Measurements from ENCODE around the gene ECHS1.

The ECHS1 gene

DNA sequence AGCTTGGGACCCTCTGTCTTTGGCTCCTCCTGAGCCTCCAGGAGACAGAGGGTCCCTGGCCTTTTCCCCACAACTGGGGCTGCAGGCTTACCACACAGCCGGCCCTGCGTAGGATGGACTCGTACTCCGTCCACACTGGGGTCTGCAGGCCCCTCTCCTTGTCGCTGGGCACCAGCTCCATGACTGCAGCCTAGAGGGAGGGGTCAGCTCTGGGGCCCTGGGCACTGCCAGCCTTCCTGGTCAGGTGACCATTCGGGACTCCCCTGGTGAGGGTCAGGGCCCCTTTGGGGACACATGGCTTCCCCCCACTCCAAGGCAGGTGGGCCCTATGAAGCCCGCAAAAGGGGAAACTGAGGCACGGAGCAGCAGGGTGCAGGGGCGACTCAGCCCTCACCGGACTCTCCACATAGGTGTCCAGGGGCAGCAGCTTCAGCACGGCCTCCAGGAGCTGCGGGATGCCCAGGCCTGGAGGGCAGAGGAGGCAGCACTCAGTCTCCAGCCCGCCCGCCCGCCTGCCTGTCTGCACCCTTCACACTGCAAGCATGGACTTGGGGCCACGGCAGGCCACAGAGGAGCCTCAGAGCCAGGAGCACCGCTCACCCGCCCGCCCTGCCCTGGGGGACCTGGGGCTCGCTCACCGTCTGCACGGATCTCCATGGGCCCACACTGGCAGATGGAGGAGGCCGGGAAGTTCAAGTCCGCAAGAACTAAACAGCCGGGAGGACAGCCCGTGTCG lies 16.4 kb downstream of the ECHS1 start:
- DNase-seq = no peak

DNA sequence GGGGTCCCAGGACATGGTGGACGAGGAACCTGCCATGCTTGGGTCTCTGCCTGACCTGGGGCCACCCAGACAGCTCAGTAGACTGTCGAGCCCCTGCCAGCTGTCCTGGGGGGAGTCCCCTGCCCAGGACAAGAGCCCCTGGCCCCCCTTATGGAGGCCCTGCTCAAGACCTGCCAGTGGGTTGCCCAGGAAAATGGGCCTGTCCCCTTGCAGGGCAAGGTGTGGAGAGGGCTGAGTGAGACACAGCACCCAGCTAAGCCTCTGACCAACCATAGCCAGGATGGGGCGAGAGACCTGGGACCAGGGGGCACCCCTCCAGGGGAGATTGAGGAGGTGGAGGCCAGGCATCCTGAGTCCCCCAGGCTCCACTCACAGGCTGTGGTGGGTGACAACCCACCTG lies 17.2 kb downstream of the ECHS1 start:
- DNase-seq = no peak

DNA sequence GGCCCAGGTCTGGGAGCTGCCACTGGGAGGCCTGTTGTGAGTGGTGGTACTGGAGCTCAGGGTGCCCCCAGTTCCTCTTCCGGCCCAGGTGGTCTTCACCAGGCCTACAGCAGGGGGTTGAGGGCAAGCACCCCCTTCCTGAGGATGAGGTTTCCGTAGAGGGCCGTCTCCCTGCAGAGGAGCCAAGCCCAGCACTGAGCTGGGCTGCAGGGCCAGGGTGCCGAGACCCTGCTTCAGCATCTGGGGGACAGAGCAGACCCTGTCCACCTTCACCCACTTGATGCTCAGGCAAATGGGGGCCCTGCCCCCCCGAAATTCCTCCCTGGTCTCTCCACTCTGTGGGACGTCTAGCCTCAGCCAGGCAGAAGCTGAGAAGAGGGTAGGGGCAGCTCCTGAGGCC lies 17.9 kb downstream of the ECHS1 start:
- no peak for DNase-seq

DNA sequence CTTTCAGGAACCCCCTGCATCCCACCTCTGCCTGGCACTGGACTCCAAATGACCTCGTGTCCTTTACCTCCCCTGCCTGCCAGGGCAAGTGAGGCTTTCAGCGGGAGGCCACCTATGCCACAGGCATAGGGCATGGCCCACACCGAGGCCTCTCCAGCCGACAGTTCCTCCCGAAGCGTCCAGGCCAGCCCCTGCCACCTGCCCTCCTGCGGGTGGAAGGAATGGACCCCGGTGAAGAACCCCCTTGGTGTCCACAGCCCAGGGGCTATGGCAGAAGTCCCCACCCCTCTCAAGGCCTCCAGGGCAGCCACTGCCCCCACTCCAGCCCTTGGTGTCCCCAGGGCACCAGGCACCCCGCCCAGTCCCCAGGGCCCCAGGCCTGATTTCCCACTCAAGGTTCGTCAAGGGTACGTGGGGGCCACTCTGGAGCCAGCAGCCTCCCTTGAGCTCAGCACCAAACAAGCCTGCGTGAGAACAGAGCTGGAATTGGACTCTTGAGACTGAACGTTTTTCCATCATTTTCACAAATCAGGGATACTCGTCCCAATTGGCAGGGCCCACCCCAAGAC lies 18.4 kb downstream of the ECHS1 start:
- DNase-seq = no peak

DNA sequence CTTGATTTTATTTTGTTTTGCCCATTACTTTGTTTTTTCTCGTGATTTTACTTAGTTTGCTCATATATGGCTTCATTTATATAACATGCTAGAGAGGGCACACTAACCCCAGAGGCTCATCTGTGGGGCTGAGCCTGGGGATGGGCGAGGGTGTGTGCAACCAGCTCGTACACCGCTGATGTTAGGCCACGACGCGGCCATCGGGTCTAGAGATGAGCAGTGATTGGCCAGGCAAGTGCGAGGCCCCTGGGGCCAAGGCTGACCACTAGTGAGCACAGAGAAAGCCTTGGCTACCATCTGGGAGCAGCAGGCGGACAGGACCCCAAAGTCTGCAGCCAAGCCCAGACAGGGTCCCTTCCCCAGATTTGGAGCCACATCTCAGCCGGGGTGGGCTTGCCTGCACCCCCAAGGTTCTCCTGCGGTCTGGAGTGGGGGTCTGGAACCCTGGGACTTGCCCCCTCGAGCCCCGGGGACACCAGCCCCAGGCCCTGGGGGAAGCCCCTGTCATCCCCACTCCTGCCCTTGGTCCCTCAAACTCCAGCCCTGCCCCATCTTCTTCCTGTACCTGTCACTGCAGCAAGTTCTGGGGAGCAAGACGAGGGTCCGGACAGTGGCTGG lies 19.1 kb downstream of the ECHS1 start:
- DNase-seq = no peak

DNA sequence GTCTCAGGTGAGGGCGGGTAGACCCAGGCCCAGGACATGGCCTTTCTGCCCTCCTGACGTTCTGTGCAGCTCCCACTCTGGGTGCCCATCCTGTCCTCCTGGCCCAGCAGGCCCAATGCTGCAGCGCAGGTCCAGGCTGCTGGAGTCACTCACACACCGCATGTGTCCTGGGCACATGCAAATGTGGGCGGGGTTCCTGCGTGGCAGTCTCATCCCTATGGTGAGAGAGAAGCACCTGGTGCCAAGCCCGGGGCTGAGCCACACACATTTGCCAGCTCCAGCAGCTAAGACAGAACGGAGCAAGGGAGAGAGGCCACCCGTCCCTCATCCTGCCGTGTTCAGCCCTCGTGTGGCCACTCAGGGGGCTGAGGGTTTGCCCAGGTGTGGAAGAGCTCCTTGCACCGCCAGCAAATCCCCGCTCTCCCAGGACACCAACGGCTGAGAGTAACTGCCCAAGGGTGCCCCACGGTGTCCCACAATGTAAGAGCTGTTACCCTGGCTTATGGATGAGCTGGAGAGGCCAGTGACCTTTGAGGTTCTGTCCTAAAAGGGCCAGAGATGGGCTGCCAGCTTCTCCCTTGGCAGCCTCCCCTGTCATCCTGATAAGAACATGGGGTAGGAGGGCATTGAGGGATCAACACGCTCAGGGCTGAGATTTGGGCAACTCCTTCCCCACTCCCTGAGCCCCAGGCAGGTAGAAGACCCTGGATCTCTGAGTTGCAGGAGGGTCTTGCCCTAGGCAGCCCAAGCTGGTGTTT lies 19.8 kb downstream of the ECHS1 start:
- DNase-seq = no peak

DNA sequence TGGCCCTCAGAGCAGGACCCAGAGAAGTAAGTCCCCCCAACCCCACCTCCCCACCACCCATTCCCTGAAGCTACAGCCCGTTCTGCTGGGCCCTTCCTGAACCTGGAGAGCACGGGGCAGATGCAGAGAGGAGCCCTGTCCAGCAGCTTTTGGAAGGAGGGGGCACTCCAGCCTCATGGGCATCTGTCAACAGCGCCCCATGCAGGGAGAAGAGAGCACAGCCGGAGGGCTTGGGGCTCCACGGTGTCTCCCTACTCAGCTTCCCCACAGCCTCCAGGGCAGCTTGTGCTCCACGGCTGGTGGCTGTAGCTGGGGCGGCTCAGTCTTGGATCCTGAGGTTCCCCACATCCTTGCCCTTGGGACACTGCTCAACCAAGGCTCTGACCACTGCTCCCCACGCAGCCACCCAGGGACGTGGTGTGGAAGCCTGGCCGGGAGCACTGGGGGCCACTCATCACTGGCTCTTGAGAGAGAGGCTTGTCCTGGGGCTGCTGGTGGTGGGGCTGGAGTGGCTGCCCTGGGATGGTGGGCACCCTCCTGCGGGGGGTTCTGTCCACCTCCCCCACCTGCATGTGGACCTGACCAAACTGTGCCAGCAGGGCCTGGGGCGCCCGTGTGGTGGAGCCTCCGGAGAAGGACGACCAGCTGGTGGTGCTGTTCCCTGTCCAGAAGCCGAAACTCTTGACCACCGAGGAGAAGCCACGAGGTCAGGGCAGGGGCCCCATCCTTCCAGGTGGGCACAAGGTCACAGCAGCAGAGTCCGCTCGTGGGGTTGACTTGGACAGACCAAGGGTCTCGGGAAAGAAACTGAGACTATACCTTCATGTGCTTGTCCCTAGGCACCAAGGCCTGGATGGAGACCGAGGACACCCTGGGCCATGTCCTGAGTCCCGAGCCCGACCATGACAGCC lies 21.5 kb downstream of the ECHS1 start:
- no peak for DNase-seq

DNA sequence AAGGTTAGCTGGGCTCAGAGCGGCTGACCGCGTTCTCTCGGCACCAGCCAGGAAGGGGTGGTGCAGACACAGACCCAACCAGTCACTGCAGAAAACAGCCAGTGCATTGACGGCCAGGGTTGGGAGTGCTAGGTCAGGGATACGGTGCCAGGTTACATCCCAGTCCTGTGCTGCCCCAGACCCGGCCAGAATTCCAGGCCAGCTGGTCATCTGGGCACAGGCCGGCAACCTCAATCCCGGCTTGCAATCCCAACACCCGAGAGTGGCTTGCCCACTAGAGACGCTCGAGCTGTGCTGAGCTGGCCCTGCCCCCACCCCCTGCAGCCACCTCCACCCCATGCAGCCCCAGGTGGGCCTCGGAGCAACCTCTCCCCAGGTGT lies 22.2 kb downstream of the ECHS1 start:
- DNase-seq = no peak

DNA sequence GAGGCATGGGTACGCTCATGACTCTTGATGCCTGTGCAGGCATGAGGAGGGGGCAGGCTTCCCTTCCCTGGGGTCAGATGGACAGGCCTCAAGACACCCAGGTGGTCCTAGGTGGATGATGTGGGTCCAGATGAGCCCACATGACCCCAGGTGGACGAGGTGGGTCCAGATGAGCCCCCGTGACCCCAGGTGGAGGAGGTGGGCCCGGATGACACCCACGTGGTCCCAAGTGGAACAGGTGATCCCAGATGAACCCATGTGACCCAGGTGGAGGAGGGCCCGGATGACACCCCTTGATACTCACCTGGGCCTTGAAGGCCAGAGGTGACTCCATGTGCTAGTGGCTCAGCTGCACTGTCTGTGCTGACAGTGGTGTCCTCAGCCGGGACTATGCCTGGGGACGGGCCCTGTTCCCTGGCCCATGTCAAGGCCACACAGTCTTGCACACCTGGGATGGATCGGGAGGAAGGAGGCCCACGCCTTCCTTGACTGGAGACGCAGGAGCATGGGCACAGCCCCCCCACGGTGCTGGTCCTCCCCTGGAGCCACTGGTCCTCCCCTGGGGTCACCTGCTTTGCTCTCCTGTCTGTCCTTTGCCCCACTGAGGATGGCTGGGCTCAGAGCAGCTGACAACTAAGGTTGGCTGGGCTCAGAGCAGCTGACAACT lies 22.7 kb downstream of the ECHS1 start:
- no peak for DNase-seq

DNA sequence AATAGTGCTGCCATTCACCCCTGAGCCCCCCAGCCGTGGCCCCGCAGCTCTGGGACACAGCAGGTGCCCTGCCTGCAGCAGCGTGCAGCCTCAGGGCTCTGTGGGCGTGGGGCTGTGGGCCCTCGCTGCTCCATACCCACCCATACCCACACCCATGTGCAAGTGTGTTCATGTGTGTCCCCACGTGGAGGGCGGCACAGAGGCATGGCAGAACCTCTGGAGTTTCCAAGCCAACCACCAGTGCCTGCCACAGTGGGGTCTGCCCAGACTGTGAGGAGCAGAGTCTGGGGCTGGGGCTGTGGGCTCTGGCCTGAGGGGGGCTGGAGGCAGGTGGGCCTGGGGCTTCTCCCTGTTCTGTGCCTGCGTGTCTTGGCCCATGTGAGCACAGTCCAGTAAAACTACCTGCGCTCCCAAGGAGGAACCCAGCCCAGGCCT lies 23.6 kb downstream of the ECHS1 start:
- DNase-seq = no peak

DNA sequence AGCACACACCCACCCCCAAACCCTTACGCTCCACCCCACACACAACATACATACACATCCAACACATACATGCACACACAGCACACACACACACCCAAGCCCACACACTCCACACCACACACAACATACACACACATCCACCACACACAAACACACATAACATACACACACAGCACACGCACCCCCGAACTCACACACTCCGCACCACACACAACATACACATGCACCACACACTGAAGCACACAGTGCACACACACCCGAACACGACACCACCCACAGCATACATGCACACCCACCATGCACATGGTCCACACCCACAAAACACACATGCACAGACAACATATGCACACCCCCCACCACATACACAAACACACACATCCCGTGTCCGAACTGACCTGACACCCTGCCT lies 24.0 kb downstream of the ECHS1 start:
- DNase-seq = no peak

DNA sequence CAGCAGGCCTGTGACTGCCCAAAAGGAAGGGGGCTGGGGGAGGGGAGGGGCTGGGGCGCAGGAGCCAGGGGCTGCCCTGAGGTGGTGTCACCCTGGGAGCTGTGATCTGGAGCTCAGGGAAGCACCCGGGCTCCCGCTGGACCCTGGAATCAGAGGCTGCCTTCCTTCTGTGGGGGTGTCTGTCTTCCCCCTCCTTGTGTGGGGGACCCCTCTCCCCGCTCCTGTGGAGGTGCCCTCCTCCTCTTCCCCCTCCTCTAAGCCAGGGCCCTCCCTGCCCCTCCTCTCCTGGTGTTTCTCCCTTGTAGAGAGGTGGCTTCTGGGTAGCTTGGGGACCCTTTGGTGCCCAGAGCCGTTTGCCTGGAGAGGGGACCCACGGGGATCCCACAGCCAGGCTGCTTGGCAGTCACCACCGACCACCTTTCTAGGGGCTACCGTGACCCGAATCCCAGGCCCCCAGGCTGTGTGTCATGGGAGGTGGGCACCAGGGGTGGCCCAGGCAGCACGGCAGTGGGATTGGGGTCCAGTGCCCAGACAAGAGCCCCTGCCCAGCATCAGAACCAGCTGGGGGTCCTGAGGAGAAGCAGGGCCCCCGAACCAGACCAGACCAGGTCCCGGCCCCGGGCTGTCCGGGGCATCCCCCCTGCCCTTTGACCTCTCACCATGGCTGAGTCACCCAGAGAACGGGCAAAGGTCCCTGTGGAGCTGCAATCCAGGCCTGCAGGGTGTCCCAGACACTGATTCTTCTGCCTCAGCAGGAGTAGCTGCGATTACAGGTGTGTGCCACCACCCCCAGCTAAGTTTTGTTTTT lies 25.2 kb downstream of the ECHS1 start:
- no peak for DNase-seq

DNA sequence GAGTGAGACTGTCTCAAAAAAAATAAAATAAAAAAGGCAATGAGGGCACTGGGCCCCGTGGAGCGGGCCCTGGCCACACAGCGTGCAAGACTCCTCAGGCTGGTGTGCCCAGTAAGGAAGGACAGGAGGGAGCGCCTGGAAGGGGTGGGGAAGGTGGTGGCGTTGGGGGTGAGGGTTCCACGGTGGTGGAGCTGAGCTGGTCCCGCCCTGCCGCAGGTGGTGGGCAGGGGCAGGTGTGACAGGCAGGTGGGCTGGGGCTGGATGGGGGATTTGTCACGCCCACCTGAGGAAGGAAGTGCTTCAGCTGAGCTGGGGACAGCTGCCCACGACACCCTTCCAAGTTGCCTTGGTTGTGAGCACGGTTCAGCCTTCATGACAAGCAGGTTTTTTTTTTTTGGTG lies 26.7 kb downstream of the ECHS1 start:
- DNase-seq = no peak

DNA sequence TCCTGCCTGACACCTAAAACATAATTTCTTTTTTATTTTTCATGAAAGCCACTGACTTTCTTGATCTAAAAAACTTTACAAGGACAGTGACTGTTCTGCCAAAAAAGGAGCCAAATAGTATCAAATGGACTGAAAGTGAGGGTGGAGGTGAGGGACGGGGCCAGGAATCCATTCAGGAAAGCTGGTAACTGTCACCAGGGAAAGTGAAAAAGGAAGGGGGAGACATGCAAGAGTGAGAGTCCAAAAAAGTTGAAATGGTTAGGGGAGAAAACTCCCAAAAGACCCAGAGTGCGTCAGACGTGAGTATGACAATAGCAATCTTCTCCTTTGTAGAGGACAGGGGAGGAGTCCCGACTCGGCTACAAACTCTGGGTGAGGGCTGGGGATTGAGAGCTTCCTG lies 28.9 kb downstream of the ECHS1 start:
- no peak for DNase-seq

DNA sequence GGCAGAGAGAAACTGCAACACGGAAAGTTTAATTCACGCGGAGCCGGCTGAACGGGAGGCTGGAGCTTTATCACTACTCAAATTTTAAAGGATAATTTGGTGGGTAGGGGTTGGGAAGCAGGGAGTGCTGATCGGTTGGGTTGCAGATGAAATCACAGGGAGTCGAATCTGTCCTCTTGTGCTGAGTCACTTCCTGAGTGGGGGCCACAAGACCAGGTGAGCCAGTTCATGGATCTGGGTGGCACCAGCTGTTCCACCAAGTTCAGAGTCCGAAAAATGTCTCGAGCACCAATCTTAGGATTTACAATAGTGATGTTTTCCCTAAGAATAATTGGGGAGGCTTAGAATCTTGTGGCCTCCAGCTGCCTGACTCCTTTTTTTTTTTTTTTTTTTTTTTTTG lies 29.6 kb downstream of the ECHS1 start:
- DNase-seq = no peak

DNA sequence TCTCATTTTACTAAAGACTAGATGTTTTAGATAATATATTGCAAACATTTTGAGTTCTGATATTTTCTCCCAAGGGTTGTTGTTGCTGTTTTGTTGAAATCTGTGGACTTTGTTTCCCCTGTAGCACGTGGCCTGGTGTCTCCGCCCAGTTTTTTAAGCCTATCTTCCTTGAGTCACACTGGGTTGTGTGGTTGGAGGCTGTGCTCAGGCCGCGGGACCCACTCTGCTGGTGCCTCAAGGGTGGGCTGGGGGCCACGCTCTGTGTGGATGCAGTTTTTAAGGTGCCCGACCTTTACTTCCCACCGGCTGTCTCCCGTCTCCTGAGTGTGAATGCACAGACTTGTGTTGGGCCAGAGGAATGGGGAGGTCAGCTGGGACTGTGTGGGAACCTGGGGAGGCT lies 30.2 kb downstream of the ECHS1 start:
- no peak for DNase-seq

DNA sequence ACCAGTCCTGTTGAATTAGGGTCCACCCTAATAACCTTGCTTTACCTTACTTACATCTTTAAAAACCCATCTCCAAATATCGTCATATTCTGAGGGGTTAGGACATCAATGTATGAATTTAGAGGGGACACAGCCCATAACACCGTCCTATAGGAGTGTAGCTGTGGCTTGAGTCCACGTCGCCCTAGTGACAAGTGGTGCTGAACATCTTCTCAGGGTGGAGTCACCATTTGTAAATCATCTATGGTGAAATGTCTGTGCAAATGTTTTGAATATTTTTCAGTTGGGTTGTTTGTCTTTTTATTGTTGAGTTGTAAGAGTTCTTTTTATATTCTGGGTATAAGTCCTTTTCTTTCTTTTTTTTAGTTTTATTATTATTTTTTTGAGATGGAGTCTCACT lies 31.2 kb downstream of the ECHS1 start:
- DNase-seq = no peak

DNA sequence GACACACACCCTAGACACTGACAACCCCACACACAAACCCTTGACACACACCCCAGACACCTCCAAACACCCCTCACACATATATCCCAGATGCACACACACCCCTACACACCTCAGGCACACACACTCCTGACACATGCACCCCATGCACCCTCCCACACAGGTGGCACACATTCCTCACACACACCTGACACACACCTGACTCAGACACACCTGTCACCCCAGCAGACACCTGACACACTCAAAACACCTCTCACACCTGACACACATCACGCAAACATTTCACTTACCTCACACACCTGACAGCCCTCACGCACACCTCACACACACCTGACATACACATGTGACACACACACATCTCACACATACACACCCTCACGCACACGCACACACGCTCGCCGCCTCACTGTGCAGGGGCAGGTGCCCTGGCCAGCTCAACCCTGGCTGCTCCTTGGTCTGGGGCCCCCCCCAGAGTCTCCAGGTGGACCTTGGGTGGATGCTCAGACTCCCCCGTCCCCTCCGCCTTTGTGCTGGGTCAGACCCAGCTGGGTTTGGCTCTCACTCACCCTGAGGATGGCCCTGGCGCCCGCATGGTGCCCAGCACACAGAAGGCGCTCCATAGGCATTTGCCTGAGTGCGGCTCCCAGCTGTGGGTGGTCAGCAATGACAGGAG lies 33.3 kb downstream of the ECHS1 start:
- DNase-seq = no peak

DNA sequence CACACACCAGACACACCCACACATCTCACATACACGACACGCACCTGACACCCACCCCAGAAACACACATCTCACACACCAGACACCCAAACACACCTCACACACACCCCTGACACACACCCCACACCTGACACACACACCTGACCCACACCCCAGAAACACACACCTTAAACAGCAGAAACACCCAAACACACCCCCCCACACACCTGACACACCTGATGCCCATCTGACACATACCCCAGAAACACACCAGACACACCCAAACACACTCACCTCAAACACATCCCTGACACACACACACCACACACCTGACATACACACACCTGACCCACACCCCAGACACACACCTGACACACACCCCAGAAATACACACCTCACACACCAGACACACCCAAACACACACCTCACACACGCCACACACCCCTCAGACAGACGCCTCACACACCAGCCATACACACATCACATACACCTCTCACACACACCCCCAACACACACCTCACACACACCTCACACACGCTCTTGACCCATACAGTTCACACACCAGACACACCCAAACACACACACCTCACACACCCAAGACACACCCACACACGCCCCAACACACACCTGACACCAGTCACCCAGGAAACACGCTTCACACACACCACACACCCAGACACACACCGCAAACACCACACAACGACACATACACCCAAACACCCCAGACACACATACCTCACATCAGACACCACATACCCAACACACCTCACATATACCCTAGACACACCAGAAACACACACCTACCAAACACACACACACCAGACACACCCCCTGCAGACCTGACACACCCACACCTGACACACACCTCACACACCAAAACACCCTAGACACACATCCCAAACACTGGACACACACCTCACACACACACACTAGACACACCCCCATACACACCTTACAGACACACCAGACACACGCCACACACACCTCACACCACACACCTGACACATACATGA lies 34.8 kb downstream of the ECHS1 start:
- DNase-seq = no peak

DNA sequence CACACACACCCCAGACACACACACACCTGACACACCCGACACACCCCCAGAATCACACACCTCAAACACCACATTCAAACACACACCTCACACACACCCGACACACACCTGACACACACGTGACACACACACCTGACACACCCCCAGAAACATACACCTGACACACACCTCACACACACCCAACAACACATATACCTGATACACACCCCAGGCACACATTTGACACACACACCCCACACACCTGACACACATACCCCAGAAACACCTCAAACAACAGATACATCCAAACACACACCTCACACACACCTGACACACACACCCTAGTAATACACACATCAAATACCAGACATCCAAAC lies 35.8 kb downstream of the ECHS1 start:
- DNase-seq = no peak

Data from NCI-H1105 treated with DMSO at 0.1 percent for 48 hours (cell line).